Measurements from ENCODE around the gene EPS8L1.

DNA sequence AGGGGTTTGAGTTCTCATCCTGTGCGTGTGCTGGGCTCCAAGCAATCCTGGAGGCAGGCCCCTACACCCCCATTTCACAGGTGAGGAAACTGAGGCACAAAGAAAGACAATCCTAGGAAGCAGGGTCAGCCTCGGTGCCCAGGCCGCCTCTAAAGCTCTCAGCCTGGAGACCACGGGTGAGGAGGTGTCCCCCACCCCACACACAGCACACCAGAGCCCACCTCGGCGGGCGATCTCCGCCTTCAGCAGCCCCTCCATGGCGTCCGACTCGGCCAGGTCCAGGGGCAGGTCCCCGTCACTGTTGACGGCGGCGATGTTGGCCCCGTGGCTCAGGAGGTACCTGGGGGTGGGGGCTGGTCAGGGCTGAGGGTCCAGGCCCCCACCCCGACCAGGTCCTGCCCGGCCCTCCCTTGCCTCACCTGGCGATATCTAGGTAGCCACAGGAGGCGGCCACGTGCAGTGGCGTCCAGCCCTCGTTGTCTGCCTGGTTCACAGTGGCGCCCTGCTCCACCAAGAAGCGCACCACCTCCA lies 36.6 kb downstream of the EPS8L1 start:
- TF ChIP-seq, protein P1, sequence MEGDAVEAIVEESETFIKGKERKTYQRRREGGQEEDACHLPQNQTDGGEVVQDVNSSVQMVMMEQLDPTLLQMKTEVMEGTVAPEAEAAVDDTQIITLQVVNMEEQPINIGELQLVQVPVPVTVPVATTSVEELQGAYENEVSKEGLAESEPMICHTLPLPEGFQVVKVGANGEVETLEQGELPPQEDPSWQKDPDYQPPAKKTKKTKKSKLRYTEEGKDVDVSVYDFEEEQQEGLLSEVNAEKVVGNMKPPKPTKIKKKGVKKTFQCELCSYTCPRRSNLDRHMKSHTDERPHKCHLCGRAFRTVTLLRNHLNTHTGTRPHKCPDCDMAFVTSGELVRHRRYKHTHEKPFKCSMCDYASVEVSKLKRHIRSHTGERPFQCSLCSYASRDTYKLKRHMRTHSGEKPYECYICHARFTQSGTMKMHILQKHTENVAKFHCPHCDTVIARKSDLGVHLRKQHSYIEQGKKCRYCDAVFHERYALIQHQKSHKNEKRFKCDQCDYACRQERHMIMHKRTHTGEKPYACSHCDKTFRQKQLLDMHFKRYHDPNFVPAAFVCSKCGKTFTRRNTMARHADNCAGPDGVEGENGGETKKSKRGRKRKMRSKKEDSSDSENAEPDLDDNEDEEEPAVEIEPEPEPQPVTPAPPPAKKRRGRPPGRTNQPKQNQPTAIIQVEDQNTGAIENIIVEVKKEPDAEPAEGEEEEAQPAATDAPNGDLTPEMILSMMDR (conservative IDR thresholded peaks at IDR 0.05; ENCODE audit: low read depth, low read length): no peak
- no peak for TF ChIP-seq RFX5 (IDR thresholded peaks at IDR 0.05; ENCODE audit: low read depth, low read length)
- TF ChIP-seq POLR2A (IDR thresholded peaks at IDR 0.05; ENCODE audit: low read depth, low read length): no peak
- TF ChIP-seq MAZ (IDR thresholded peaks at IDR 0.05; ENCODE audit: borderline replicate concordance, low read depth, low read length): no peak
- no peak for TF ChIP-seq CEBPB (IDR thresholded peaks at IDR 0.05; ENCODE audit: low read depth, low read length)
- TF ChIP-seq RAD21 (IDR thresholded peaks at IDR 0.05; ENCODE audit: low read length): no peak
- TF ChIP-seq, protein P2, sequence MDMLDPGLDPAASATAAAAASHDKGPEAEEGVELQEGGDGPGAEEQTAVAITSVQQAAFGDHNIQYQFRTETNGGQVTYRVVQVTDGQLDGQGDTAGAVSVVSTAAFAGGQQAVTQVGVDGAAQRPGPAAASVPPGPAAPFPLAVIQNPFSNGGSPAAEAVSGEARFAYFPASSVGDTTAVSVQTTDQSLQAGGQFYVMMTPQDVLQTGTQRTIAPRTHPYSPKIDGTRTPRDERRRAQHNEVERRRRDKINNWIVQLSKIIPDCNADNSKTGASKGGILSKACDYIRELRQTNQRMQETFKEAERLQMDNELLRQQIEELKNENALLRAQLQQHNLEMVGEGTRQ (IDR thresholded peaks at IDR 0.05; ENCODE audit: low read depth, low read length): no peak
- no peak for TF ChIP-seq SMC3 (IDR thresholded peaks at IDR 0.05; ENCODE audit: low read depth, low read length)
- no peak for TF ChIP-seq RCOR1 (IDR thresholded peaks at IDR 0.05; ENCODE audit: insufficient replicate concordance, low read length)
- TF ChIP-seq BHLHE40 (IDR thresholded peaks at IDR 0.05; ENCODE audit: low read depth, low read length): no peak
- TF ChIP-seq NFE2L2 (IDR thresholded peaks at IDR 0.05; ENCODE audit: low read depth, low read length): no peak
- TF ChIP-seq MAFK (IDR thresholded peaks at IDR 0.05; ENCODE audit: low read depth, low read length): no peak
- no peak for TF ChIP-seq MXI1 (IDR thresholded peaks at IDR 0.05; ENCODE audit: borderline replicate concordance, low read depth, low read length)
